Ovary (tissue), 9 donors: Measurements from ENCODE around the gene SHC1. TPM values are rescaled to one million over a fixed set of nuclear protein-coding genes. Genes with fewer than 3 reads are reported as not detected.

ENCODE experiments used
- DNase-seq, 5 donors: peaks; one replicate each; pipeline ENCODE4 v3.0.0-alpha.2; 2019 to 2020
- H3K27ac ChIP-seq, 2 donors: fragments of 200-600 bp; one replicate each; pipeline versions ENCODE4 v1.5.1 to v1.8.0; 2019 to 2022
- H3K27me3 ChIP-seq: fragments of 200-600 bp; one replicate; pipeline ENCODE4 v1.8.0; 2022
- H3K36me3 ChIP-seq: fragments of 200-600 bp; sonication (generic); one replicate; pipeline ENCODE4 v1.5.1; 2019
- H3K4me1 ChIP-seq: one replicate; pipeline ENCODE4 v1.8.1; 2013; ENCODE audit warnings: mild to moderate bottlenecking, moderate library complexity; ENCODE audit not compliant: insufficient read depth
- H3K4me3 ChIP-seq: fragments of 200-600 bp; sonication (generic); one replicate; pipeline ENCODE4 v1.5.1; 2017
- H3K9me3 ChIP-seq, 2 donors: fragments of 200-600 bp in 1 of 2; sonication (generic) in 1 of 2; one replicate each; pipeline versions ENCODE4 v1.5.1 to v1.8.1; 2013 to 2019; ENCODE audit warnings: mild to moderate bottlenecking in 1 of 2, moderate library complexity in 1 of 2
- EP300 ChIP-seq: sonication (generic); formaldehyde crosslinking; IDR thresholded peaks from one replicate; pipeline ENCODE4 v1.6.1; 2017; ENCODE audit warnings: antibody characterized with exemption
- POLR2A ChIP-seq: fragments of 450-650 bp; IDR thresholded peaks from one replicate; pipeline ENCODE4 v1.6.1; 2017; ENCODE audit warnings: antibody characterized with exemption, mild to moderate bottlenecking, moderate library complexity
- WGBS, 3 donors: extraction: QIAGEN DNeasy Blood & Tissue Kit in 1 of 3; methylation state at CpG; one replicate each; pipeline versions ENCODE4 v1.1.5 to v1.1.7; 2013 to 2017; 5-methylcytosine and 5-hydroxymethylcytosine counted together
- intact Hi-C, 4 donors: fragments of 100-400 bp; cut with DNase I; formaldehyde crosslinking; loops; one replicate each; pipeline versions ENCODE4 v1.11.0 to v1.15.1; 2022 to 2023
- polyA plus RNA-seq, 2 donors: library from polyadenylated mRNA; stranded (reverse); fragments of 200-250 nt in 1 of 2; fragments of 350-450 nt in 1 of 2; fragmentation: Illumina TruSeq in 1 of 2; extraction: RNeasy Lipid Tissue Mini Kit (QIAGEN cat#74804) in 1 of 2; gene quantifications; one replicate each; pipeline ENCODE4 v1.2.3, GENCODE V29; 2013 to 2014
- total RNA-seq, 7 donors: library from RNA; depleted of rRNA in 2 of 7; stranded (reverse); fragments of >200 nt in 2 of 7; fragmentation: NEBNext Ultra II Directional in 3 of 7; extraction: Animal tissue kit (Norgen Biotek cat#: 25700) in 3 of 7; gene quantifications; one replicate each; pipeline versions ENCODE4 v1.1.0 to v1.2.4, GENCODE V29; 2016 to 2023
- TF ChIP-seq, protein P1 (sequence below), 3 donors: fragments of 450-650 bp in 2 of 3; fragments of 200-600 bp in 1 of 3; IDR thresholded peaks; one replicate each; pipeline versions ENCODE4 v1.5.1 to v1.8.0; 2016 to 2022; ENCODE audit warnings: antibody characterized with exemption in 3 of 3, mild to moderate bottlenecking in 1 of 3
- donor health status: DM: no; HTN: no; CAD: no; lungs with moderate emphysema.
- donor health status: DM: no; HTN: no; CAD: no.
- donor health status: Bipolar disorder and iron deficiency.
- donor health status: DM: yes; HTN: yes; CAD: no.
- donor health status: DM: no; HTN: no; CAD: no.
- donor health status: DM: yes; HTN: yes; CAD: no.

Gene SHC1
- total and polyA plus RNA-seq, 9 donors: 36.8 to 183 (median 80.0) TPM

DNA sequence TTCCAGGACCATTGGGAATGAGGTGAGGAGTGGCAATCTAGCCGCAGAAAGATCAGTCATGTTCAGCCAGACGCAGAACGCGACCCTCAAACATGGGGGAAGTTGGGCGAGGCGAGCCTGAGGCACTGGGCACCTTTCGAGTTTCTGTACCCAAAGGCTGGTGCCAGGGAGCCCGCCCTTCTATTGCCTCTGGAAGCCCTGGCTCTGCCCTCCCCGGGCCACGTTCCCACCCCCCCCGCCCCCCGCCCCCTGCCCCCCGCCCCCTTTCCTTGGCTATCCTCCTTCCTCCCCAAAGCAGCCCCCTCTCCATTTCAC is 29.8 kb upstream of the SHC1 start:
- 0 to 1% (median 0%) methylated on average over 12 to 13 of the region's 13 CpGs for WGBS, 3 donors
- H3K4me1 ChIP-seq: peaks cover 10% of the 10 kb centered on the region
- TF ChIP-seq, protein P1, sequence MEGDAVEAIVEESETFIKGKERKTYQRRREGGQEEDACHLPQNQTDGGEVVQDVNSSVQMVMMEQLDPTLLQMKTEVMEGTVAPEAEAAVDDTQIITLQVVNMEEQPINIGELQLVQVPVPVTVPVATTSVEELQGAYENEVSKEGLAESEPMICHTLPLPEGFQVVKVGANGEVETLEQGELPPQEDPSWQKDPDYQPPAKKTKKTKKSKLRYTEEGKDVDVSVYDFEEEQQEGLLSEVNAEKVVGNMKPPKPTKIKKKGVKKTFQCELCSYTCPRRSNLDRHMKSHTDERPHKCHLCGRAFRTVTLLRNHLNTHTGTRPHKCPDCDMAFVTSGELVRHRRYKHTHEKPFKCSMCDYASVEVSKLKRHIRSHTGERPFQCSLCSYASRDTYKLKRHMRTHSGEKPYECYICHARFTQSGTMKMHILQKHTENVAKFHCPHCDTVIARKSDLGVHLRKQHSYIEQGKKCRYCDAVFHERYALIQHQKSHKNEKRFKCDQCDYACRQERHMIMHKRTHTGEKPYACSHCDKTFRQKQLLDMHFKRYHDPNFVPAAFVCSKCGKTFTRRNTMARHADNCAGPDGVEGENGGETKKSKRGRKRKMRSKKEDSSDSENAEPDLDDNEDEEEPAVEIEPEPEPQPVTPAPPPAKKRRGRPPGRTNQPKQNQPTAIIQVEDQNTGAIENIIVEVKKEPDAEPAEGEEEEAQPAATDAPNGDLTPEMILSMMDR (IDR thresholded peaks at IDR 0.05): no peak
- TF ChIP-seq POLR2A (no peak), EP300 (no peak)
- H3K27me3 ChIP-seq: no peaks in the 10 kb centered on the region
- peak overlapping the region; percentile 82 for H3K4me3 ChIP-seq
- DNase-seq: no peak
- no peaks in the 10 kb centered on the region for H3K9me3 ChIP-seq
- intact Hi-C loops: loop anchor here in 3 of 4 donors (2.0 to 5.0 kb wide), 3 partner anchors 26 to 43 kb away; partner anchors contain the start of genes CKS1B (in 1 of the 3), PBXIP1 (in 1 of the 3) and PYGO2 (in 1 of the 3)
- no peaks in the 10 kb centered on the region for H3K36me3 ChIP-seq
- H3K27ac ChIP-seq: peak overlapping the region; percentile 94 to 95

DNA sequence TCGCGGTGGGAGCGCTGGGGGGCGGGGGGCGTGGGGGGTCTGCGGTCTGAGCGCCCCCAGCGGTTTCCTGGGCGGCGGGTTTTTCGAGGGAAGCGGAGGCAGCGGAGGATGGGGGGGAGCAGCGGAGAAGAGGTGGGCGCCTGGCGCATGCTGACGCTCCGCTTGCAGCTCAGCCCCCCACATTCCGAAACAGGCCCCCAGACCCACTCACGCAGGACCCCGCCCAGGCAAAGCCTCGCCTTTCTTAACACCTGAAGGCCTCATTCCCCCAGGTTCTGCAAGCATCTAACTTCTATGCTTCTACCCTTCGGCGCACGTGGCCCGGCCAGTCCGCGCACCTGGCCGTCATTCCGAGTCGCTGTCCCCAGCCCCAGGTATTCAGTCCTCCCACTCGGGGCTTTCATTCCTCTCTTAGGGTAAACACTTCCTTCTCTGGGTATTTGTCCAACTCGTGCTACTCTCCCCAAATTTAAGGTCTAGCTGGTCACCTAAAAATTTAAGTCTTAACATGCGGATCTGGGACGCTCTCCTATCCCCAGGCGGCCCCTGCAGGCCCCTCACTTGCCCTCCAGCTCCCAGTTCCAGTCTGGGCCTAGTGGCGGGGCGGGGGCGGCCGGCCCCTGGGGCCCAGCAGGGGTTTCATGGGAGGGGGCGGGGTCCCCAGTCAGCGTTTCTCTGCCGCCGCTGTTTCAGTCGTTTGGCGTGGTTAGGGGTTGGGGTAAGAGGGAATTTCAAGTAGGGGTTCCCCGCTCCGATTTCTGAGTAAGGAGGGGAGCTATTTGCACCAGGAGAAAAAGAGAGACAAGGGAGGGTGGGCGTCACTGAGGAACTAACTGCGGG is 29.2 kb upstream of the SHC1 start:
- intact Hi-C loops: loop anchor here (2.0 to 5.0 kb wide), 3 partner anchors 25 to 42 kb away; partner anchors contain the start of genes PYGO2 (in 3 of the 4), CKS1B (in 1 of the 4) and PBXIP1 (in 1 of the 4)
- peaks cover 7% of the 10 kb centered on the region for H3K4me1 ChIP-seq
- DNase-seq: peak in 3 of 5 donors; percentile 57 to 69 (median 66)
- TF ChIP-seq POLR2A: no peak
- no peak for TF ChIP-seq EP300
- TF ChIP-seq, protein P1 (IDR thresholded peaks at IDR 0.05): no peak
- peak overlapping the region; percentile 94 to 95 for H3K27ac ChIP-seq
- H3K27me3 ChIP-seq: no peaks in the 10 kb centered on the region
- H3K36me3 ChIP-seq: no peaks in the 10 kb centered on the region
- no peaks in the 10 kb centered on the region for H3K9me3 ChIP-seq
- 1 to 2% (median 1%) methylated on average over 43 to 50 of the region's 50 CpGs for WGBS, 3 donors
- H3K4me3 ChIP-seq: peak overlapping the region; percentile 82

DNA sequence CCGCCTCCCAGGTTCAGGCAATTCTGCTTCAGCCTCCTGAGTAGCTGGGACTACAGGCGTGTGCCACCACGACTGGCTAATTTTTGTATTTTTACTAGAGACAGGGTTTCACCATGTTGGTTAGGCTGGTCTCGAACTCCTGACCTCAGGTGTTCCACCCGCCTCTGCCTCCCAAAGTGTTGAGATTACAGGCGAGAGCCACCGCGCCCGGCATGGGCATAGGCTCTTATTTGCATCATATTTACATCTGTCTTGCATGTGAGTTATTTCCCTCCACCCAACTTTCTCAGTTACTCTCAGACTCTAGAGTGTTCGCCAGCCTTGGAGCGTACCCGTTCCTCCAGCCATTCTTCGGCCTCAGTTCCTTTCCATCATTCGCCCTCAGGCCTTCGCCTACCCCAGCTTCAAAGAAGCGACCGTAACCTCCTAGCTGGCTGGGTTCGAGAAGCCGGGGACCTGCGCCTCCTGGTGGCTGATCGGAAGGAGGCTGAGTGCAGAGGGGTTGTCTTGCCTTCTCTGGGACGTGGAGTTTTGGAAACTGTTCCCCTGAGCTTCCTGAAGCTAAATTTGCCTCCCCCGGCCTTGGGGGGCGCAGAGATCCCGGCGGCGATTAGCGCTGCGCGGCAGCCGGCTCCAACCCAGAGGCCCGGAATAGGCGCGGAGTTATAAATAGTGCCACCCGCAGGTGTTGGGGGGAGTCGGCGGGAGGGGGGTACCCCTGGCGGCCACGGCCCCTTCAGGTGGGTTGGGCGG is 28.4 kb upstream of the SHC1 start:
- intact Hi-C loops: loop anchor here in 2 of 4 donors (5.0 kb wide), 1 partner anchor 37 kb away; the partner anchor contains the start of gene PYGO2 (in 2 of the 2)
- no peaks in the 10 kb centered on the region for H3K27me3 ChIP-seq
- H3K9me3 ChIP-seq: no peaks in the 10 kb centered on the region
- 10 to 12% (median 11%) methylated on average over 38 to 40 of the region's 40 CpGs for WGBS, 3 donors
- peak; percentile 69 to 82 (median 80) for DNase-seq
- no peaks in the 10 kb centered on the region for H3K4me1 ChIP-seq
- peak overlapping the region; percentile 81 to 94 for H3K27ac ChIP-seq
- TF ChIP-seq EP300: no peak
- TF ChIP-seq, protein P1 (IDR thresholded peaks at IDR 0.05): peak; percentile 73 to 86 (median 82)
- H3K4me3 ChIP-seq: peak overlapping the region; percentile 82
- H3K36me3 ChIP-seq: no peaks in the 10 kb centered on the region

DNA sequence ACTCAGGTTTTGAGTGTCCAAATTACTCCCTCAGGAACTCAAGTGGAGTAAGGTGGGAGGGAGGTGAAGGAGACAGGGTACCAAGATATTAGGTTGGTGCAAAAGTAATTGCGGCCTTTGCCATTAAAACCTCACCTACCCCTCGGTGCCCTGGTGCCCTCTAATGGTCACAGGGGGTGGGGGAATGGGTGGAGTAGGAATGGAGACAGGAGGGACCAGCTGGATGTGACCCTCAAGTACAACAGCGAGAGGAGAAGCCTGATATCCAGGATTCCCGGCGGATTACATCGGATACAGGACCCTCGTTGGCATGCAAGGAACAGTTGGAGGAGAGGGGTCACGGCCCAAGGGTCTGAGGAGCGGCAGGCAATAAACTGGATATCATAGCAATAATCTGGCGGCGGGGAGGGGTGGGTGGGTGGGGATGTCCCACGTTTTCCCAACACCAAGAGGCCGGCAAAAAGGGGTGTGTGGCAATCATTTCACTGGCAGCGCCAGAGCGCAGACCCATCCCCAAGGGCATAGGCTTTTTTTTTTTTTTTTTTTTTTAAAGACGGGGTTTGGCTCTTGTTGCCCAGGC is 27.7 kb upstream of the SHC1 start:
- Histone ChIP-seq H3K9me3 (no peaks in the 10 kb centered on the region), H3K4me3 (no peak overlapping the region), H3K27ac (peak overlapping the region in 1 of 2 donors; percentile 94), H3K36me3 (no peaks in the 10 kb centered on the region), H3K4me1 (no peaks in the 10 kb centered on the region), H3K27me3 (no peaks in the 10 kb centered on the region)
- DNase-seq: peak in 1 of 5 donors; percentile 31
- WGBS, 3 donors: 64 to 73% (median 69%) methylated on average over 16 of the region's 16 CpGs
- intact Hi-C loops: loop anchor here in 2 of 4 donors (5.0 kb wide), 1 partner anchor 36 kb away; the partner anchor contains the start of gene PYGO2 (in 2 of the 2)
- TF ChIP-seq, protein P1 (IDR thresholded peaks at IDR 0.05): no peak
- TF ChIP-seq POLR2A (no peak), EP300 (no peak)
